ENCODE results near the gene TTC8. TPM values are rescaled to one million over a fixed set of nuclear protein-coding genes. Genes with fewer than 3 reads are reported as not detected.
"Not testable (repeated sequence)": the region's sequence is repeated elsewhere in the genome, so short reads cannot be mapped to it uniquely, and the experiment has no call there.

TTC8 gene
- polyA plus RNA-seq (2013, experiment 1 of 2): 20.5 TPM
- polyA plus RNA-seq (2013, experiment 2 of 2): 18.7 TPM

DNA sequence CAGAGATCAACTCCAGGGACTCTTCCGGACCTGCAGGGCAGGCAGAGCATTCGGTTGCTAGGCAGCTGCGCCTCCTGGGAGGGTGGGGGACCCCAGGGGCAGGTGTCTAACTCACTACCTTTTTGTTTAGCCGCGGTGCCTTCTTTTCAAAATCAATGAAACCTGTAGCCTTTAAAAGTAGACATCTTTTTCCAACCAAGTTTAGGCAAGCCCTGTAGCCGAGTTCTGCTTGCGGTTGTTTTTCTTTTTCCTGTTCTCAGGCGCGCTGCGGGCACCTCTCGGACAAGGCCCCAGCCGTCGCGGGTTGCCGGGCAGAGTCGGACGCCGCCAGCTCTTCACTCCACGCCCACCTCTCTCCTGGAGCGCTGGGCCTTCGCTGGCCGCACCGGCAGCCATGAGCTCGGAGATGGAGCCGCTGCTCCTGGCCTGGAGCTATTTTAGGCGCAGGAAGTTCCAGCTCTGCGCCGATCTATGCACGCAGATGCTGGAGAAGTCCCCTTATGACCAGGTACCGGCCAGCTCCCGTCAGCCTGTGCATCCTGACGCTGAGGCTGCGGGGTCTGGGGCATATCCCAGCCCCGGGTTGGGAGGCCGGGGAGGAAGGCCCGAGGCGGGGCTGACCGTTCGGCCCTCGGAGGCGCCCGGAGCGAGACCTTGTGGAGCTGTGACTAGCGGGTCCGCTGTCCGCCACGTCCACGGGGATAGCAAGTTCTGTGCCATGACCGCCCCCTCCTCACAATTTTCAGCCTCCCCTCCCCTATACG is at the start of gene TTC8:
TSS of gene TTC8 (plus strand) at position 338 of the 764 bp plus-strand sequence. CDS start at position 395, 57 bp downstream.
- WGBS, 2 experiments (ENCODE audit: insufficient coverage in 2 of 2): 0% methylated on average over 14 to 36 of the region's 50 CpGs
- no peaks in the 10 kb centered on the region for H3K9me3 ChIP-seq (ENCODE audit: control insufficient read depth, low read length)
- peak within 1 kb of the TSS; percentile 99 for H3K27ac ChIP-seq (ENCODE audit: low read depth, low read length, severe bottlenecking)
- no peaks in the 10 kb centered on the region for H3K36me3 ChIP-seq (ENCODE audit: control insufficient read depth, insufficient read depth, low read length)
- no peaks in the 10 kb centered on the region for H3K4me1 ChIP-seq (ENCODE audit: control insufficient read depth, insufficient read depth, low read length, poor library complexity, severe bottlenecking)
- H3K4me3 ChIP-seq (ENCODE audit: extremely low read depth, insufficient read depth, low read length, poor library complexity, severe bottlenecking): peak within 1 kb of the TSS; percentile 59

DNA sequence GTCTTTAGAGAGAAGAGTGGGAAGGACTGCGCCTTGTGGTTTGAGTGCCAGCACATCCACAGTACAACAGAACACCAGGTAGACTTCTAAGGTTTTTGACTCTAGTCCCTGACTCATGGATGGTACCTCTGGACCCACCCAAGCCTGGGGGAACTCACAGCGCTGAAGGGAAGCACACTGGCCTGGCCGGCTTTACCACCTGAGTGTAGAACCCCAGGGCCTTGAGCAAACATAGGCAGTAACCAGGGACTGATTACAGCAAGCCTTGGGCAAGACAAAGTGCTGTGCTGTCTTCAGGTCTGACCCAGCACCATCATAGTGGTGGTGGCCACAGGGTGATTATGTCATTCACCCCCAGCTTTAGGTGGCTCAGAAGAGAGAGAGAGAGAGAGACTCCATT is 48.9 kb upstream of the TTC8 start:
- Histone ChIP-seq H3K9me3 (ENCODE audit: control insufficient read depth, low read length) (no peaks in the 10 kb centered on the region), H3K36me3 (ENCODE audit: control insufficient read depth, insufficient read depth, low read length) (no peaks in the 10 kb centered on the region), H3K27ac (ENCODE audit: low read depth, low read length, severe bottlenecking) (no peak overlapping the region), H3K4me3 (ENCODE audit: extremely low read depth, insufficient read depth, low read length, poor library complexity, severe bottlenecking) (no peak overlapping the region), H3K4me1 (ENCODE audit: control insufficient read depth, insufficient read depth, low read length, poor library complexity, severe bottlenecking) (no peaks in the 10 kb centered on the region)
- 90 to 95% methylated on average over 2 of the region's 3 CpGs for WGBS, 2 experiments (ENCODE audit: insufficient coverage in 2 of 2)

- 100% methylated on average over 1 of the region's 1 CpG; no CpG with 5 or more reads in 1 of the 2 experiments for WGBS, 2 experiments (ENCODE audit: insufficient coverage in 2 of 2)
- Histone ChIP-seq H3K4me1 (ENCODE audit: control insufficient read depth, insufficient read depth, low read length, poor library complexity, severe bottlenecking) (no peaks in the 10 kb centered on the region), H3K4me3 (ENCODE audit: extremely low read depth, insufficient read depth, low read length, poor library complexity, severe bottlenecking) (no peak overlapping the region), H3K27ac (ENCODE audit: low read depth, low read length, severe bottlenecking) (no peak overlapping the region), H3K9me3 (ENCODE audit: control insufficient read depth, low read length) (peaks cover 15% of the 10 kb centered on the region), H3K36me3 (ENCODE audit: control insufficient read depth, insufficient read depth, low read length) (no peaks in the 10 kb centered on the region)
These were observed 38.5 kb upstream of the TTC8 start for GRCh38 chr14:88785911-88786310.

DNA sequence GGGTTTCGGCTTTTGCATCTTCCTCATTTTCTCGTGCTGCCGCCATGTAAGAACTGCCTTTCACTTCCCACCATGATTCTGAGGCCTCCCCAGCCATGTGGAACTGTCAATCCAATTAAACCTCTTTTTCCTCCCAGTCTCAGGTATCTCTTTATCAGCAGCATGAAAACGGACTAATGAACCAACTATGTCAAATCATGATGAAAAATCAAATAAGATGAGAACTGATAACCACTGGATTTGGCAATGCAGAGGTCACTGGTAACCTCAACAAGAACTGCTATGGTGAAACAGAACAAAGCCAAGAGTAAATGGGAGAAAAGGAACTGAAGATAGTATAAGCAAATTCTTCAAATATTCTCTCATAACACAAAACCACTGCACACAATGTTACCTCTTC is 37.7 kb upstream of the TTC8 start:
- no peak overlapping the region for H3K27ac ChIP-seq (ENCODE audit: low read depth, low read length, severe bottlenecking)
- no peaks in the 10 kb centered on the region for H3K4me1 ChIP-seq (ENCODE audit: control insufficient read depth, insufficient read depth, low read length, poor library complexity, severe bottlenecking)
- no peaks in the 10 kb centered on the region for H3K36me3 ChIP-seq (ENCODE audit: control insufficient read depth, insufficient read depth, low read length)
- H3K4me3 ChIP-seq (ENCODE audit: extremely low read depth, insufficient read depth, low read length, poor library complexity, severe bottlenecking): no peak overlapping the region
- WGBS, 2 experiments (ENCODE audit: insufficient coverage in 2 of 2): 92 to 95% methylated on average over 3 of the region's 4 CpGs
- H3K9me3 ChIP-seq (ENCODE audit: control insufficient read depth, low read length): peaks cover 15% of the 10 kb centered on the region

DNA sequence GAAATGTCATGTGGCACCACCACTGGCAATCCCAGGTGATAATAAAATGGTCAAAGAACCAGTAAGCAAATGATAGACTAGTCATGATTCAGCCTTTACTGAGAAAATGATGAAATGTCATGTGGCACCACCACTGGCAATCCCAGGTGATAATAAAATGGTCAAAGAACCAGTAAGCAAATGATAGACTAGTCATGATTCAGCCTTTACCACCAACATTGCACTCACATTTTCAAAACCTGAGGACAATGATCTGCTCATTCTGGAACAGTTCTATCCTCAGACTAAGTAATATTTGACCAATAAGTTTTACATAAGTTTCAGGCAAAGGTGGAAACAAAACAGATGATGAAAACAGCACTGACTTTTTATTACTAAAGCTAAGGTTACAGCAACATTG is 34.9 kb upstream of the TTC8 start:
- not testable (repeated sequence) for H3K9me3 ChIP-seq (ENCODE audit: control insufficient read depth, low read length); H3K36me3 ChIP-seq (ENCODE audit: control insufficient read depth, insufficient read depth, low read length); H3K4me1 ChIP-seq (ENCODE audit: control insufficient read depth, insufficient read depth, low read length, poor library complexity, severe bottlenecking); H3K27ac ChIP-seq (ENCODE audit: low read depth, low read length, severe bottlenecking); H3K4me3 ChIP-seq (ENCODE audit: extremely low read depth, insufficient read depth, low read length, poor library complexity, severe bottlenecking)

- H3K9me3 ChIP-seq (ENCODE audit: control insufficient read depth, low read length): no peaks in the 10 kb centered on the region
- no peak overlapping the region for H3K27ac ChIP-seq (ENCODE audit: low read depth, low read length, severe bottlenecking)
- WGBS, 2 experiments (ENCODE audit: insufficient coverage in 2 of 2): 69 to 77% methylated on average over 2 to 5 of the region's 5 CpGs
- no peak overlapping the region for H3K4me3 ChIP-seq (ENCODE audit: extremely low read depth, insufficient read depth, low read length, poor library complexity, severe bottlenecking)
- H3K36me3 ChIP-seq (ENCODE audit: control insufficient read depth, insufficient read depth, low read length): no peaks in the 10 kb centered on the region
- no peaks in the 10 kb centered on the region for H3K4me1 ChIP-seq (ENCODE audit: control insufficient read depth, insufficient read depth, low read length, poor library complexity, severe bottlenecking)
These were observed 33.8 kb upstream of the TTC8 start for GRCh38 chr14:88790501-88791251.

- H3K36me3 ChIP-seq (ENCODE audit: control insufficient read depth, insufficient read depth, low read length): no peaks in the 10 kb centered on the region
- no peaks in the 10 kb centered on the region for H3K4me1 ChIP-seq (ENCODE audit: control insufficient read depth, insufficient read depth, low read length, poor library complexity, severe bottlenecking)
- 80% methylated on average over 1 of the region's 3 CpGs; no CpG with 5 or more reads in 1 of the 2 experiments for WGBS, 2 experiments (ENCODE audit: insufficient coverage in 2 of 2)
- H3K27ac ChIP-seq (ENCODE audit: low read depth, low read length, severe bottlenecking): no peak overlapping the region
- no peaks in the 10 kb centered on the region for H3K9me3 ChIP-seq (ENCODE audit: control insufficient read depth, low read length)
- no peak overlapping the region for H3K4me3 ChIP-seq (ENCODE audit: extremely low read depth, insufficient read depth, low read length, poor library complexity, severe bottlenecking)
These were observed 33.2 kb upstream of the TTC8 start for GRCh38 chr14:88791252-88791621.

- Histone ChIP-seq H3K4me3 (ENCODE audit: extremely low read depth, insufficient read depth, low read length, poor library complexity, severe bottlenecking) (peak overlapping the region; percentile 41), H3K27ac (ENCODE audit: low read depth, low read length, severe bottlenecking) (no peak overlapping the region), H3K36me3 (ENCODE audit: control insufficient read depth, insufficient read depth, low read length) (no peaks in the 10 kb centered on the region), H3K9me3 (ENCODE audit: control insufficient read depth, low read length) (no peaks in the 10 kb centered on the region), H3K4me1 (ENCODE audit: control insufficient read depth, insufficient read depth, low read length, poor library complexity, severe bottlenecking) (no peaks in the 10 kb centered on the region)
- 4% methylated on average over 35 to 47 of the region's 52 CpGs for WGBS, 2 experiments (ENCODE audit: insufficient coverage in 2 of 2)
These were observed 32.6 kb upstream of the TTC8 start for GRCh38 chr14:88791629-88792472.

- Histone ChIP-seq H3K9me3 (ENCODE audit: control insufficient read depth, low read length) (no peaks in the 10 kb centered on the region), H3K36me3 (ENCODE audit: control insufficient read depth, insufficient read depth, low read length) (no peaks in the 10 kb centered on the region), H3K4me3 (ENCODE audit: extremely low read depth, insufficient read depth, low read length, poor library complexity, severe bottlenecking) (peak within 1 kb of the TSS; percentile 41), H3K4me1 (ENCODE audit: control insufficient read depth, insufficient read depth, low read length, poor library complexity, severe bottlenecking) (no peaks in the 10 kb centered on the region), H3K27ac (ENCODE audit: low read depth, low read length, severe bottlenecking) (no peak within 1 kb of the TSS)
- WGBS, 2 experiments (ENCODE audit: insufficient coverage in 2 of 2): 0 to 1% methylated on average over 56 to 106 of the region's 111 CpGs
These were observed 31.8 kb upstream of the TTC8 start, which contains the start of gene EML5 for GRCh38 chr14:88792473-88793258. TSS of gene EML5 (minus strand) at chr14:88792953. CDS start at chr14:88792503, 450 bp downstream.

GRCh38 chr14:88793259-88793625 is 31.2 kb upstream of the TTC8 start:
- Histone ChIP-seq H3K36me3 (ENCODE audit: control insufficient read depth, insufficient read depth, low read length) (no peaks in the 10 kb centered on the region), H3K4me1 (ENCODE audit: control insufficient read depth, insufficient read depth, low read length, poor library complexity, severe bottlenecking) (no peaks in the 10 kb centered on the region), H3K27ac (ENCODE audit: low read depth, low read length, severe bottlenecking) (no peak overlapping the region), H3K9me3 (ENCODE audit: control insufficient read depth, low read length) (no peaks in the 10 kb centered on the region), H3K4me3 (ENCODE audit: extremely low read depth, insufficient read depth, low read length, poor library complexity, severe bottlenecking) (peak overlapping the region; percentile 41)
- 62 to 65% methylated on average over 10 to 12 of the region's 13 CpGs for WGBS, 2 experiments (ENCODE audit: insufficient coverage in 2 of 2)

Measured in mesodermal cell (in vitro differentiated cells).